HG02943 (cell line): Measurements from ENCODE around the gene PRIMA1.

Source experiments
- ATAC-seq: cut with Tn5 transposase; IDR thresholded peaks from one replicate; pipeline ENCODE4 v1.9.1; 2021; ENCODE audit warnings: mild to moderate bottlenecking, low read depth, moderate library complexity; ENCODE audit not compliant: unreplicated experiment

The PRIMA1 gene

GRCh38 chr14:93764211-93764659, 24.1 kb downstream of the PRIMA1 start:
- no peak for ATAC-seq

- ATAC-seq = no peak
These were observed 28.5 kb downstream of the PRIMA1 start for GRCh38 chr14:93759719-93760307.

- no peak for ATAC-seq
These were observed 31.1 kb downstream of the PRIMA1 start for GRCh38 chr14:93757206-93757605.

GRCh38 chr14:93753647-93754046, 34.6 kb downstream of the PRIMA1 start:
- no peak for ATAC-seq

- no peak for ATAC-seq
These were observed 35.2 kb downstream of the PRIMA1 start for GRCh38 chr14:93752980-93753561.

GRCh38 chr14:93751946-93752655, 36.2 kb downstream of the PRIMA1 start:
- ATAC-seq = no peak

GRCh38 chr14:93749076-93749420, 39.2 kb downstream of the PRIMA1 start:
- ATAC-seq = no peak

- no peak for ATAC-seq
These were observed 39.8 kb downstream of the PRIMA1 start for GRCh38 chr14:93748208-93749075.

GRCh38 chr14:93747560-93747959, 40.7 kb downstream of the PRIMA1 start:
- no peak for ATAC-seq

GRCh38 chr14:93747102-93747501, 41.2 kb downstream of the PRIMA1 start:
- no peak for ATAC-seq

- no peak for ATAC-seq
These were observed 42.5 kb downstream of the PRIMA1 start for GRCh38 chr14:93745603-93746273.

GRCh38 chr14:93744876-93745275, 43.4 kb downstream of the PRIMA1 start:
- no peak for ATAC-seq

GRCh38 chr14:93744176-93744575, 44.1 kb downstream of the PRIMA1 start:
- ATAC-seq = no peak

- ATAC-seq = no peak
These were observed 44.8 kb downstream of the PRIMA1 start for GRCh38 chr14:93743270-93744060.

GRCh38 chr14:93742761-93743160, 45.5 kb downstream of the PRIMA1 start:
- no peak for ATAC-seq

- ATAC-seq = no peak
These were observed 46.6 kb downstream of the PRIMA1 start for GRCh38 chr14:93741556-93742230.

GRCh38 chr14:93737634-93738033, 50.7 kb downstream of the PRIMA1 start:
- no peak for ATAC-seq

- ATAC-seq = no peak
These were observed 51.8 kb downstream of the PRIMA1 start for GRCh38 chr14:93736378-93737014.

GRCh38 chr14:93735206-93735605, 53.1 kb downstream of the PRIMA1 start:
- no peak for ATAC-seq
